C4-2B (cell line): ENCODE data around the gene CCKAR.

Experiments used
- CTCF ChIP-seq: fragments of 450-650 bp; conservative IDR thresholded peaks from 2 replicates; pipeline ENCODE4 v1.5.1; 2017; ENCODE audit warnings: mild to moderate bottlenecking
- ZFX ChIP-seq: fragments of 450-650 bp; IDR thresholded peaks from 2 replicates; pipeline ENCODE4 v1.6.1; 2017

DNA sequence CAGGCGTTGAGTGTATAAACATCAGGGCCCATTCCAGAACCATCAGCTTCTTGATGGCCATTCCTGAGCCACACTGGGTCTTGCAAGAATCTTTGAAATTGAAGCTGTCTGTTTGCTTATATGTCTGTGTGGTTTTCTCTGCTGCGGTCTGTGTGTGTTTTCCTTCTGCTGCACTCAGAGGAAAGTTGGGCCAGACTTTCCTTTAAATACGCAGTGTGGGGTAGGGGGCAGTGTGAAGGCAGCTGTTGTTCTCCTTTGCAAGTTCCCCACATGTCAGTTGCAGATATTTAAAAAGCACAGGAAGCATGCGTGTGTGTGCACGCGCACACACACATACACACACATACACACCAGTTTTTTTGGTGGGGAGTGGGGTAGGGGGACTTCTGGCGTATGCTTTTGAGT, 32.1 kb downstream of the CCKAR start:
- TF ChIP-seq CTCF (no peak), ZFX (no peak)
